GM19395 (cell line): ENCODE data around the gene EHHADH.
A peak's percentile ranks its signal among the peaks of the same experiment; 100 is the strongest.

Experiments used
- ATAC-seq: cut with Tn5 transposase; IDR thresholded peaks from one replicate; pipeline ENCODE4 v1.9.1; 2021; ENCODE audit warnings: mild to moderate bottlenecking, moderate library complexity; ENCODE audit not compliant: unreplicated experiment

Gene EHHADH

DNA sequence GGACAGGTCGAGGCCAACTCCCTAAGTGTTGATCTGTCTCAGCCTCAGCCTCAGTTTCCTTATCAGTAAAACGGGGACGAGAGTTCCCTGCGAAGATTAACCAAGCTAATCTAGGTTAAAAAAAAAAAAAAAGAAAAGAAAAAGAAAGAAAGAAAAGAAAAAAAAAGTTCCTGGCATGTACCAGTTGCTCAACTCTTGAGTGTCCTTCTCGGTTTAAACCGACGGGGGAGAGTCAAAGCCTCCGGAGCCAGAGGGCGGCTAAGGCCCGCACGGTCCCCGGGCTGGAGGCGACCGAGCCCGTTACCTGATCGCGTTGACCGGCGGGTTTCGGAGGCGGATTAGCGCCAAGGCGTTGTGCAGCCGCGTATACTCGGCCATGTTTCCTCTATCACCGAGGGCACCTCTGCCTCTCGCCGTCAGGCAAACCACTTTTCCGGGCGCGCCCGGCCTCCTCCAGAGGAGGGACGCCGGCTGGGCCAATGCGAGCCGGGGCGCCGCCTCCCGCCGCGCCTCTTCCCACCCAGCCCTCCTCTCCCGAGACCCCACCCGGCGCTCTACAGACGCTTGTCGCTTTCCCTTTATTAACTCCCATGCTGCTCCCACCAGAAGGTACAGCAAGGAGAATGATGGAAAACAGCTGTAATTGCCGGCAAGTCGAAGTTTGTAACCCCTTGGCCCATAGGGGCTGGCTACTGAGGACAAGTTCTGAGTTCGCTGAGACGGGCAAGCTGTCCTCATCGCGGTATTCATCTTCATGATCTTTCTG, at the start of gene EHHADH:
Gene EHHADH (minus strand): TSS at position 405 of the 766 bp plus-strand sequence. CDS start 27 bp downstream, at position 378.
- ATAC-seq: no peak

DNA sequence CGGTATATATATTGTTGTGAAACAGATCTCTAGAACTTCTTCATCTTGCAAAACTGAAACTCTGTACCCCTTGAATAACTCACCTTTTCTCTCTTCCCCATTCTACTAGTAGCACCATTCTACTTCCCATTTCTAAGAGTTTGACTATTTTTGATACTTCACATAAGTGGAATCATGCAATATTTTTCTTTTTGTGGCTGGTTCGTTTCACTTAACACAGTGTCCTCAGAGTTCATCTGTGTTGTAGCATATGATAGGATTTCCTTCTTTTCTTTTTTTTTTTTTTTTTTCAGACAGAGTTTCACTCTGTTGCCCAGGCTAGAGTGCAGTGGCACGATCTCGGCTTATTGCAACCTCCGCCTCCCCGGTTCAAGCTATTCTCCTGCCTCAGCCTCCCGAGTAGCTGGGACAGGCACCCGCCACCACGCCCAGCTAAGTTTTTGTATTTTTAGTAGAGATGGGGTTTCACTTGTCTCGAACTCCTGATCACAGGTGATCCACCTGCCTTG, 46.1 kb upstream of the EHHADH start:
- ATAC-seq: peak; percentile 93

DNA sequence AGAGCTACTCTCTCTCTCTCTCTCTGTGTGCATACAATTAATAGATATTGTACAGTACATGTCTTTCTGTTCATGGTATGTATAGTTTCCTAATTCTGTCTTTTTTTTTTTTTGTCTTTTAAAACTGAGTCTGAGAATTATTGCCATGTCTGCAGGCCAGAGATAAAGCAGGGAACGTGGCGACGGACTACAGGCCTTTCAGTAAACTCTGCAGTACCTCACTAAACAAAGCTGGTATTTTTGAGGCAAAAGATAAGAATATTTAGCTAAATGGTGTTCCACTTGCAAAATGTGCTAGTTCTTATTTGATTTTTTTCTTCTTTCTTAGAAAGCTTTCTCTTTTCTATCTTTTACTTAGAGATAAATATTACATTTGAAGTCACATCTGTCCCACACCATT, 44.0 kb upstream of the EHHADH start:
- no peak for ATAC-seq

DNA sequence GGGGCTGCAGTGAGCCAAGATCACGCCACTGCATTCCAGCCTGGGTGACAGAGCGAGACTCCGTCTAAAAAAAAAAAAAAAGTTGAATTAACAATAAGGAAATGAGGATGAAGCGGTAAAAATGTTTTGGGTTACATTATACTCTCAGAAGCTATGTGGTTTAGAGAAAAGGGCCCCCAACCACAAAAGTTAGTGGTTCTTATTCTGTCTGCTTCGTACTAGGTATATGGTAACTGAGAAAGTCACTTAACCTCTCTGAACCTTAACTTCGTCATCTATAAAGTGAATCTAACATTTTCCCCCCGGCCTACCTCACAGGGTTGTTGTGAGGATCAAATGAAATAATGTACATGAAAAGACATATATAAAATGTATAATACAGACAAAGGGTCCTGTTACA, 38.4 kb upstream of the EHHADH start:
- ATAC-seq: no peak

DNA sequence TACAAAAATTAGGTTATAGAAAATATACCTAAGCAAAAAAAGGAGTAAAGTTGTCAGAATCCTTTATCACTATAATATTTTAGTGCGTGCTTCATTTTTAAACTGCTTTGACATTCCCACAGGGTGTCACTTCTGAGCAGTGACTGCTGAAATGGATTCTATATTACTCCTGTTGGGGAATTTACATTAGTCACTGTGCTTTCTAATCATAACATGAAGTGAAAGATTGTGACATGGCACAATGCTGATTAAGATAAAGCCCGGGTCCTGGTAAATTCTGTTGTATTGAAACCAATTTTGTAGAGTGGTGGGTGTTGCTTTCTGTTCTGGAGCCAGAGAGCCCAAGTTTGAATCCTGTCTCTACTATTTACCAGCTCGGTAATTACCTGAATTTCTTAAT, 36.4 kb upstream of the EHHADH start:
- ATAC-seq: no peak

DNA sequence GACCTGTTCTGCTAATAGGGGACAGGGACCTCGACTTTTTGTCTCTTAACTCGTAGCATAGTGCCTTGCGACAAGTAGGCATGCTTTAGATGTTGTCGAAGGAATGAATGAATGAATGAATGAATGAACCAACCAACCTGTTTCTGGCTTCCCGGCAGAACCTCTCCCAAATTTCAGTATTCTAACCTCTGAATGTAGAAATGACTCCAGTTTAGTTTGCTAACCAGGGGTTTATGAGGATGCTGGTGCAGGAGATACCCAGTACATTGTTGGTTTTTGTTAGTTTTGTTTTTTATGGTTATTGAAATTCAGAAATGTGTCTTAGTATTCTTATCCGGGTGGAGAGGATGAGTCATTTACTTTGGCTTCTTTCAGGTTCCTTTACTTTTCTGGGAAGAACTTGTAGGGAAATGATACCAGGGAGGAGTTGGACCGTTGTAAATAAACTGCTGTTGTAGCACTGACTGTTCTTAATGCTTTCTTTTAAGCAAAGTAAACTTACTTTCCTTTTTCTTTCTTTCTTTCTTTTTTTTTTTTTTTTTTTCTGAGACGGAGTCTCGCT, 29.6 kb upstream of the EHHADH start:
- ATAC-seq: no peak

DNA sequence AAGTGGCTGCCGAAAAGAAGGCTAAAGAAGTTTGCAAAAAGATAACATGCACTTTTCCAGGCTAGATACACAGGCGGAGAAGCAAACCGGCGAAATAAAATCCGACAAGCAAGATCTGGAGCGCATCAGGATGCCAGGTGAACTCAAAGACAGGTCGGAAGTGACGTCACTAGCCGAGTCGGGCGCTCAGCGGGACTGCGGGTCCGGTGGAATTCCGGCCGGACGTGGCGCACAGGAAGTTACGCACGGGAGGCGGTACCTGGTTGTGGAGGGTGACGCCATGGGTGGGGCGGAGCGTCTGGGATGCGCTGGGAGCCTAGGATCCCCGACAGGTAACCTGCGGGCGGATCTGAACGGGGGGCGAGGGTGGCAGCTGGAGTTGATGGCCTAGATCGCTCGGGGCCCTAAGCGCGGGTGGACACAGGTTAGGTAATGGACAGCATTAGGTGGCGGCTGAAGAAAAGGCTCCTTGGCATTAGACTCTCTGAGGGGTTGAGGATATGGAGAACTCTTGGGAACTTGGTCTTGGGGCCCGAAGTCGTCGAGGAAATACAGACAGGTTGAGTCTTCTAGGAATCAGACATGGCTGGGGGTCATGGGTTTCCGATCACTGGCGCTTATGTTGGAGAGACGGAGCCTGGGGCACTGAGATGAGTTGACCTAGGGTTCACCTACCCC, 29.0 kb upstream of the EHHADH start:
- ATAC-seq: peak; percentile 98

DNA sequence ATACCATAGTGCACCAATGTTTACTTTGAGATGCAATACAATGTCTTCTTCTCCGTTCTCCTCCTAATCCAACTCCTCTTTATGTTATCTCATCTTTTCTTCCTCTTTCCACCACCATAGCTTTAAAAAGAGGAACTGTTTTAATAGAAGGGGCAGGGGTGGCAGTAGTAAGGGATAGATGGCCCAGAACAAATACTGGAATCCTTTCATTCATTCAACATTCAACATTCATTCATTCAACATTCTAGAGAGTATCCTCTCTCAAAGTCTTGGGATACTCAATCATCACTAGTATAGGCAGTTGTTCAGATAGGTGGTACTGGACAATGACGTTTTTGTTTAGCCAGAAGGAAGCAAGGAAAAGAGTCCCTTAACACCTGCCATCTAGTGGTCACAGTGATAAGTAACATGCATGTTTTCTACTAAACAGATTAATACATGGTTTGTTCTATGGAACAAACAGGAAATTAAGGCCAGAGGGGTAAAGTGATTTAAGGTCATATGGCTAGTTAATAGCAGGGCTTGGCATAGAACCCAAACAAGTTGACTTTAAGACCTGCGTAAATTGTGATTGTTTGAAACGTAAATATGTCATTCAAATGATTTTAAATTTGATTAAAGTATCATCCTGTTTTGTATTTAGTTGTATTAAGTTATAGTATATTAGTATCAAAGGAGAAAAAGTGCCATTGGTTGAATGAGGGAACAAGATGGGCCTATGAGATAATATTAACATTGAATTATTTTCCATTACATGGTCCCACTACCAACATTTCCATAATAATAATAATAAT, 26.9 kb upstream of the EHHADH start:
- no peak for ATAC-seq

DNA sequence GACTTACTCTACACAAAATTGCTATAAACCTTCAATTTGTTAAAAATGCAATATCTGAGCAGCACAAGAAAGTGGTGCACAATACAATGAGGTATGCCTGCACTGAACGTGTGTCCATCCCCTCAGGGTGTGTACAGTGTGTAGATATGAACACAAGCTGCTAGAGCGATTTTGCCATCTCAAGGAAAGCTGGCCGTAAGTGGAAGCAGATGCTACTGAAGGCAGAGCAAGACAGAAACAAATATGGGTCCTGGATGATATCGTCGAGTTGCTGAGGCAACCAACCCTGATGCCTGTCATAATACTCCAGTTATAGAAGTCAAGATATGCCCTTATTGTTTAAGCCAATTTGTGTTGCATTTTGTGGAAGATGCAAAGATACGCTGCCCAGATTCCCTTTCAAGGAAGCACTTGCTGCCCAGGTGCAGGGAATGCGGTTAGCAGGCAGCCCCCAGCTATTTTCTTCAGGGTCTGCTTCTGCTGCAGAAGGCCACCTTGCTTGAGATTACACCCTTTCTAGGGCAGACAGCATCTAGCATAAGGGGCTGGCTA, 25.8 kb upstream of the EHHADH start:
- ATAC-seq: no peak

DNA sequence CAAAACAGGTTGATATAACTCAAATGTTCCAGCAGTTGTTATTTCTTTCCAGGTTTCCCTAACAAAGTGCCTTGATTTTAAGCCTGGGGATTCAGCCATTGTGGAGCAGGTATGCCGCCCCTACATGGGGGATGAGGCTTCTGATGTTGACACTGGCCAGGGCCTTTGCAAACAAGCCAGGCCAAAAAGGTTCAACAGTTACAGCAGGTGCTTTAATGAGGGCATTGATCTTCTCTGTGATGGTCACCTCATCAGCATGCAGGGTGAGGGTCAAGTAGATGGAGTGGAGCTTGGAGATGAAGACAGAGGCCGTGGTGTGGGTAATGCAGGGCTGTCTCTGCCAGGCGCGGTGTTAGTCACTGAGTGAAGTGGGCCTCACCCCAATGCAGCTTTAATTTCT, 22.6 kb upstream of the EHHADH start:
- no peak for ATAC-seq

DNA sequence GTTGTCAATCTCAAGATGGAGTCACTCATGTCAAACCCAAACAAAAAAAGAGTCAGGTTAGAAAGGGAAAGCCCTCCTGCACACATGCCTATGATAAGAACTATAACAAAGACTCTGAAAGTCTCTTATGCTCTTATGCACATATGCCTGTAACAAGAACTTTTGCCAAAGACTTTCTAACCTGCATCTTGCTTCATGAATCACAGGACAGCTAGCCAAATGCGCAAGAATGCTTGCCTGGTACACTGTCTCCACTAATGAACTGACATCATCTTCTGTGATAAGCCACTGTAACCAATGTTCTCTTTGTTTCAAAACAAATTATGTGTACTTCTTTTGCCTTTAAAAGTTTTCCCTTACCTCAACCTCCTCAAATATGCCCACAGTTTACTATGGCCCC, 18.2 kb upstream of the EHHADH start:
- ATAC-seq: no peak

DNA sequence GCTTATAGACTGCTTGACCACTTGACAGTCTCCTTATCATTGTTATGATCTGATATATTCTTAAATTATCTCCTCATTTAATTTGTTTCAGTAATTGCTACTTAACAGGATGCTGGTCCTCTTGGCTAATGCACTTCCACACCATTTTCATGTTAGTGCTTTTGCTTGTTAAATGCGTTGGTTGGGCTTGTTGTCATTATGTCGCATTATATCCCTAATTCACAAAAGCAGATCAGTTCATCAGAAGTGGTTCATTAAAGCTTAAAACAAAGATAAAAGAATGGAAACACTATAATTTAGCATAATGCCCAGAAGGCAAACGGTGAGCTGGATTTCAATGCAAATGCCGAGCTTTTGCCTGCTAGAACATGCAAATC, 17.1 kb upstream of the EHHADH start:
- no peak for ATAC-seq

DNA sequence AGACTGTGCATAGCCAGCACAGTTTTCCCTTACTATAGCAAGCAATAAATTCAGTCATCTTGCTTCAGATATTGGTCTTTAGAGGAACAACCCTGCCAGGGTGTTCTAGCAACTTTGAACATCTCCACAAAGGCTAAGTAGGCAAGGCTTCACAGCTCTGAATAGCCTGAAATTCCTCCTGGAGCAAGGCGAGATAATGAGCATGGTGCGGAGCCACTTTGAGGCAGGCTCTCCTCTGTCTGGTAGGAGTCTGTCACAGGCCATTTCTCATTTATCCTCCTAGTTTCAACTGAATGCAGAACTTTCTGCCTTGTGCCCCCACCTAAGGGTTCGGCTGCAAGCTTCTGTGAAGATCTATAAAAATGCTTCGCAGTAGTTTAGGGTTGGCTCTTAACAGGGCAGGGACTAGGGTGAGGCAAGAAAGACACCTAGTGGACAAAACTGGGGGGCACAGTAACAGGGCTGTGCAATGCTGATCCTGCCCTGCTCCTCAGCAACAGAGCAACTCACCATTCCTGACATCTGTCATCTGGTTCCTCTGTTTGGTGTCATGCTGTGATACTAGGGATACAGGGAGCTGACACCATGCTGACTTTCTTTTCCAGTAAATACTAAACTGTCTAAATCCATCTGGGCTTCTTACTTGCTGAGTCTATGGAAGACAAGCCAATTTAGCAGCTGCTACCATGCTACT, 16.6 kb upstream of the EHHADH start:
- ATAC-seq: no peak

DNA sequence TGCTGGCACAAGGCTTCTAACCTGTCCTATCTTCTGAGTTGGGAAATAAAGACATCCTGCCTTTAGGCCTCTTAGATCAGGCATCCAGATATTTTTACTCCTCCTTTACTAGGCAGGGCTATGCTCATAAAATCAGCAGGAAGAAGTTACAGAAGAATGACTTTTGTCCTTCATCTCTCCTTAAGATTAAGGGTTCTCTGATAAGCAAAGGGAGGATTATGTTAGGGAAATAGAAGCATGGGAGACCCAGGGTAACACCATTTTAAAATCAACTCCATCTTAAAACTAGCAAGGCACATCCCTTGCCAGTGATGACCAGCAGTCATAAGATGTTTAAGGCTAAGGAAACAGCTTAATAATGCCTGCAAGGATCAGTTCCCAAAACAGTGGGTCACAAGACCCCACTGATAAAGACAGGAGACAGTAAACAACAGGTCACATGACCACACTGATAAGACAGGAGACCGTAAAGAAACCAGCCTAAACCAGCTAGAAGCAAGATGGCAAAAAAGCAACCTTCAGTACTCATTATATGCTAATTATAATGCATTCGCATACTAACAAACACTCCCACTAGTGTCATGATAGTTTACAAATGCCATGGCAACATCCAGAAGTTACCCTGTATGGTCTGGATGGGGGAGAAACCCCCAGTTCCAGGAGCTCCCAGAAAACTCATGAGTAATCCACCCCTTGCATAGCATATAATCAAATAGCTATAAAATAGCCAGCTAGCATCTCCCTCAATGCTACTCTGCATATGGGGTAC, 14.5 kb upstream of the EHHADH start:
- ATAC-seq: no peak

DNA sequence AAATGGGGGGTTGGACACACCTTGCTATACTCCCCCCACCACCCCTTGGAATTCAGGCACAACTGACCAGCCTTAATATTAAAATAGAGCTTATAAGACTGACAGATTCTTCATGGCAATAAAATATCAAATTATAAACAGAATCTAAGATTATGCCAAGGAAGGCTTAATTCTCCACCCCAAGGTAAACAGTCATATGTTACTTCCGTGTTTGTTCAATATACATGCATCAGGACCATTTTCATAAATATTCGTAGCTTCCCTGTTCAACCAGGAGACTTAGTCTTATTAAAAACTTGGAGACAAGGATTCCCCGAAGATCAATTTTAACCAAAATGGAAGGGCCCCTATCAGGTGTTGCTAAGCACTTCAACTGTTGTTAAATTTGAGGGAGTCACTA, 13.3 kb upstream of the EHHADH start:
- ATAC-seq: no peak

DNA sequence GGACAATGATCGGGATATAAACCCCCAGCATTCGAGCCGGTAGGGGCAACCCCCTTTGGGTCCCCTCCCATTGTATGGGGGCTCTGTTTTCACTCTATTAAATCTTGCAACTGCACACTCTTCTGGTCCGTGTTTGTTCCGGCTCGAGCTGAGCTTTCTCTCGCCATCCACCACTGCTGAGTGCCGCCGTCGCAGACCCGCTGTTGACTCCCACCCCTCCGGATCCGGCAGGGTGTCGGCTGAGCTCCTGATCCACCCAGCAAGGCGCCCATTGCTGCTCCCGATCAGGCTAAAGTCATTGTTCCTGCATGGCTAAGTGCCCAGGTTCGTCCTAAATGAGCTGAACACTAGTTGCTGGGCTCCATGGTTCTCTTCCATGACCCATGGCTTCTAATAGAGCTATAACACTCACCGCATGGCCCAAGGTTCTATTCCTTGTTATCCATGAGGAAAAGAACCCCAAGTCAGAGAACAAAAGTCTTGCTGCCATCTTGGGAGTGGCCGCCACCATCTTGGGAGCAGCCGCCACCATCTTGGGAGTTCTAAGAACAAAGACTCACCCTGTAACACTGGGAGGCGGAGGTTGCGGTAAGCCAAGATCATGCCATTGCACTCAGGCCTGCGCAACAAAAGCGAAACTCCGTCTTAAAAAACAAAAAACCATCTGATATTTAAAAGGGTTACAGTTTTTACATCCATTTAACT, 11.2 kb upstream of the EHHADH start:
- ATAC-seq: no peak

DNA sequence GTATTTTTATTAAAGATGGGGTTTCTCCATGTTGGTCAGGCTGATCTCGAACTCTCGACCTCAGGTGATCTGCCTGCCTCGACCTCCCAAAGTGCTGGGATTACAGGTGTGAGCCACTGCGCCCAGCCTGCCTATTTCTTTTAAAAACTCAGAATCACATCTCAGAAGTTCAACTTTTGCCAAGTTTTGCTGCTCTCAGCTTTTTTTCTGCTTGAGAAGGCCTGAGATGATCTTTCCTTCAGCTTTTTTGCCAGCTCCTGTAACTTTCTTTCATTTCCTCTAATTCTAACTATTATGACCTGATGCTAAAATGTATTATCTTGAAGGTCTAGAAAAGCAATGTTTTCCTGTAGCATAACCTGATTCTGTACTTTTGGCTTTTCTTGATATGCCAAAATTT, 9.6 kb upstream of the EHHADH start:
- ATAC-seq: no peak

DNA sequence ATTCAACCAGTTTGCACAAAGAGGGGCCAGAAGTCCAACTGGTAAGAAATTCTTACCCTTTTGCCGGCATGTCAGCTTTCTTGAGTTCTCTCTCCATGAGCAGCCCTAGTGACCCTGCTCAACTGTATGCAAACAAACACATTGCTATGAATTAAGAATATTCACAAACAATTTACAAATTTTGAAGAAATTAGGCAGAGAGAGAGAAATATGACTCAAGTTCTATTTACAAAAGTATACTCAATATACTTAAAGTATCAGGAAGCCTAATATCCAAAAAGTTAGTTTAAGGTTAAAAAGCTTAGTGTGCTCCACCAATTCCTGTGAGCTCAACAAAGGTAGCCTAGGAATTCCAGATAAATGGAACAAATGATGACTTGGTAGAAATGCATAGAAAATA, 3.5 kb upstream of the EHHADH start:
- no peak for ATAC-seq

DNA sequence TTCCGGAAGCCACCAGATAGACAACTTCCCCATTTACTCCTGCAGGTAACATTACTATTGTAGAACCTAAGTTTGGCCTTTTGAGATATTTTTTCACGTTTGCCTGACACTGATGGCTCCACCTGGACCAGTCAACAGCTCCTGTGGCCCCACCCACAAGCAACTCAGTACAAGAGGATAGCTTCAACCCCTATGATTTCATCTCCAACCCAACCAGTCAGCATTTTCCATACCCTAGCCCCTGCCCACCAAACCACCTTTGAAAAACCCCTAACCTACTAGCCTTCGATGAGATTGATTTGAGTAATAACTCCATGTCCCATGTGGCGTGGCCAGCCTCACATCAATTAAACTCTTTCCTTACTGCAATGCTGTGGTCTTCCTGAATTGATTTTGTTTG, 950 bp upstream of the EHHADH start:
- ATAC-seq: no peak
